Measurements from ENCODE around the gene OR5T3.

- TF ChIP-seq, protein P1, sequence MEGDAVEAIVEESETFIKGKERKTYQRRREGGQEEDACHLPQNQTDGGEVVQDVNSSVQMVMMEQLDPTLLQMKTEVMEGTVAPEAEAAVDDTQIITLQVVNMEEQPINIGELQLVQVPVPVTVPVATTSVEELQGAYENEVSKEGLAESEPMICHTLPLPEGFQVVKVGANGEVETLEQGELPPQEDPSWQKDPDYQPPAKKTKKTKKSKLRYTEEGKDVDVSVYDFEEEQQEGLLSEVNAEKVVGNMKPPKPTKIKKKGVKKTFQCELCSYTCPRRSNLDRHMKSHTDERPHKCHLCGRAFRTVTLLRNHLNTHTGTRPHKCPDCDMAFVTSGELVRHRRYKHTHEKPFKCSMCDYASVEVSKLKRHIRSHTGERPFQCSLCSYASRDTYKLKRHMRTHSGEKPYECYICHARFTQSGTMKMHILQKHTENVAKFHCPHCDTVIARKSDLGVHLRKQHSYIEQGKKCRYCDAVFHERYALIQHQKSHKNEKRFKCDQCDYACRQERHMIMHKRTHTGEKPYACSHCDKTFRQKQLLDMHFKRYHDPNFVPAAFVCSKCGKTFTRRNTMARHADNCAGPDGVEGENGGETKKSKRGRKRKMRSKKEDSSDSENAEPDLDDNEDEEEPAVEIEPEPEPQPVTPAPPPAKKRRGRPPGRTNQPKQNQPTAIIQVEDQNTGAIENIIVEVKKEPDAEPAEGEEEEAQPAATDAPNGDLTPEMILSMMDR (tag by site-specific recombination; IDR thresholded peaks at IDR 0.05) = no peak
- TF ChIP-seq ZNF19 (tag by site-specific recombination; IDR thresholded peaks at IDR 0.05; ENCODE audit: low read depth) (no peak), PBX3 (CRISPR knock-in tag; IDR thresholded peaks at IDR 0.05) (no peak), MZF1 (tag by site-specific recombination; IDR thresholded peaks at IDR 0.05; ENCODE audit: borderline replicate concordance) (no peak), ZBTB1 (tag by site-specific recombination; IDR thresholded peaks at IDR 0.05) (no peak), GLI4 (tag by site-specific recombination; IDR thresholded peaks at IDR 0.05) (no peak), KLF1 (tag by site-specific recombination; IDR thresholded peaks at IDR 0.05) (no peak), ZNF416 (tag by site-specific recombination; IDR thresholded peaks at IDR 0.05) (no peak), ZNF311 (tag by site-specific recombination; IDR thresholded peaks at IDR 0.05; ENCODE audit: borderline replicate concordance) (no peak), ZNF423 (tag by site-specific recombination; IDR thresholded peaks at IDR 0.05) (no peak), ZBTB48 (tag by site-specific recombination; IDR thresholded peaks at IDR 0.05) (no peak), ZNF549 (tag by site-specific recombination; IDR thresholded peaks at IDR 0.05) (no peak)
- TF ChIP-seq, protein P2, sequence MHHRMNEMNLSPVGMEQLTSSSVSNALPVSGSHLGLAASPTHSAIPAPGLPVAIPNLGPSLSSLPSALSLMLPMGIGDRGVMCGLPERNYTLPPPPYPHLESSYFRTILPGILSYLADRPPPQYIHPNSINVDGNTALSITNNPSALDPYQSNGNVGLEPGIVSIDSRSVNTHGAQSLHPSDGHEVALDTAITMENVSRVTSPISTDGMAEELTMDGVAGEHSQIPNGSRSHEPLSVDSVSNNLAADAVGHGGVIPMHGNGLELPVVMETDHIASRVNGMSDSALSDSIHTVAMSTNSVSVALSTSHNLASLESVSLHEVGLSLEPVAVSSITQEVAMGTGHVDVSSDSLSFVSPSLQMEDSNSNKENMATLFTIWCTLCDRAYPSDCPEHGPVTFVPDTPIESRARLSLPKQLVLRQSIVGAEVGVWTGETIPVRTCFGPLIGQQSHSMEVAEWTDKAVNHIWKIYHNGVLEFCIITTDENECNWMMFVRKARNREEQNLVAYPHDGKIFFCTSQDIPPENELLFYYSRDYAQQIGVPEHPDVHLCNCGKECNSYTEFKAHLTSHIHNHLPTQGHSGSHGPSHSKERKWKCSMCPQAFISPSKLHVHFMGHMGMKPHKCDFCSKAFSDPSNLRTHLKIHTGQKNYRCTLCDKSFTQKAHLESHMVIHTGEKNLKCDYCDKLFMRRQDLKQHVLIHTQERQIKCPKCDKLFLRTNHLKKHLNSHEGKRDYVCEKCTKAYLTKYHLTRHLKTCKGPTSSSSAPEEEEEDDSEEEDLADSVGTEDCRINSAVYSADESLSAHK (tag by site-specific recombination; IDR thresholded peaks at IDR 0.05) = no peak
Measured at GRCh38 chr11:56214537-56214936, 37.5 kb upstream of the OR5T3 start.
